Measurements from ENCODE around the gene CCDC150.

DNA sequence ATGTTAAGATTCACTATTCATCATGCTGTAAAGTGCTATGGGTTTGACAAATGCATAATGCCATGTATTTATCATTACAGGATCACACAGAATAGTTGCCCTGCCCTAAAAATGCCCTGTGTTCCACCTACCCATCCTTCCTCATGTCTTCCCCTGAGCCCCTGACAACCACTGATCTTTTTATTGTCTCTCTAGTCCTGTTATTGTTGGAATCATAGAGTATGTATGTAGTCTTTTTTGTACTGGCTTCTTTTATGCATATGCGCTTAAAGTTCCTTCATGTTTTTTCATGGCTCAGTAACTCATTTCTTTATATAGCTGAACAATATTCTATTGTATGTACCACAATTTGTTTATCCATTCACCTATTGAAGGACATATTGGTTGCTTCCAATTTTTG lies 20.3 kb downstream of the CCDC150 start:
- TF ChIP-seq, protein P1, sequence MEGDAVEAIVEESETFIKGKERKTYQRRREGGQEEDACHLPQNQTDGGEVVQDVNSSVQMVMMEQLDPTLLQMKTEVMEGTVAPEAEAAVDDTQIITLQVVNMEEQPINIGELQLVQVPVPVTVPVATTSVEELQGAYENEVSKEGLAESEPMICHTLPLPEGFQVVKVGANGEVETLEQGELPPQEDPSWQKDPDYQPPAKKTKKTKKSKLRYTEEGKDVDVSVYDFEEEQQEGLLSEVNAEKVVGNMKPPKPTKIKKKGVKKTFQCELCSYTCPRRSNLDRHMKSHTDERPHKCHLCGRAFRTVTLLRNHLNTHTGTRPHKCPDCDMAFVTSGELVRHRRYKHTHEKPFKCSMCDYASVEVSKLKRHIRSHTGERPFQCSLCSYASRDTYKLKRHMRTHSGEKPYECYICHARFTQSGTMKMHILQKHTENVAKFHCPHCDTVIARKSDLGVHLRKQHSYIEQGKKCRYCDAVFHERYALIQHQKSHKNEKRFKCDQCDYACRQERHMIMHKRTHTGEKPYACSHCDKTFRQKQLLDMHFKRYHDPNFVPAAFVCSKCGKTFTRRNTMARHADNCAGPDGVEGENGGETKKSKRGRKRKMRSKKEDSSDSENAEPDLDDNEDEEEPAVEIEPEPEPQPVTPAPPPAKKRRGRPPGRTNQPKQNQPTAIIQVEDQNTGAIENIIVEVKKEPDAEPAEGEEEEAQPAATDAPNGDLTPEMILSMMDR (IDR thresholded peaks at IDR 0.05 in 8 of 11, conservative IDR thresholded peaks at IDR 0.05 in 3 of 11), result no peak
- no peak for TF ChIP-seq POLR2A (IDR thresholded peaks at IDR 0.05)
